ENCODE results near the gene FRMD4B.

FRMD4B gene

GRCh38 chr3:69128509-69128908 lies 257.4 kb downstream of the FRMD4B start:
- no peak for DNase-seq (ENCODE audit: low read depth, low spot score)
- no peaks in the 10 kb centered on the region for H3K36me3 ChIP-seq (ENCODE audit: insufficient read depth, low read length)

GRCh38 chr3:69126999-69127398 lies 258.9 kb downstream of the FRMD4B start:
- no peak overlapping the region for H3K9ac ChIP-seq (ENCODE audit: insufficient read length)
- no peaks in the 10 kb centered on the region for H3K36me3 ChIP-seq (ENCODE audit: insufficient read depth, low read length)
- no peak overlapping the region for H3K4me3 ChIP-seq
- TF ChIP-seq FOXP2 (optimal IDR thresholded peaks at IDR 0.05; ENCODE audit: control extremely low read depth, extremely low read length, insufficient read depth), result no peak
- no peak for TF ChIP-seq POLR2AphosphoS5 (IDR thresholded peaks at IDR 0.05; ENCODE audit: borderline replicate concordance, low read depth, low read length)
- TF ChIP-seq EZH2 (IDR thresholded peaks at IDR 0.05), result no peak
- H3K27ac ChIP-seq, result no peak overlapping the region
- no peak for DNase-seq (ENCODE audit: low read depth, low spot score)
- no peaks in the 10 kb centered on the region for H3K9me3 ChIP-seq (ENCODE audit: low read depth, low read length)

More at GRCh38 chr3:69128509-69128908, 257.4 kb downstream of the FRMD4B start:
- no peak overlapping the region for H3K9ac ChIP-seq (ENCODE audit: insufficient read length)
- H3K27ac ChIP-seq, result no peak overlapping the region
- H3K9me3 ChIP-seq (ENCODE audit: low read depth, low read length), result no peaks in the 10 kb centered on the region
- TF ChIP-seq EZH2 (IDR thresholded peaks at IDR 0.05), result no peak
- TF ChIP-seq FOXP2 (optimal IDR thresholded peaks at IDR 0.05; ENCODE audit: control extremely low read depth, extremely low read length, insufficient read depth), result no peak
- TF ChIP-seq POLR2AphosphoS5 (IDR thresholded peaks at IDR 0.05; ENCODE audit: borderline replicate concordance, low read depth, low read length), result no peak
- no peak overlapping the region for H3K4me3 ChIP-seq

- TF ChIP-seq EZH2 (IDR thresholded peaks at IDR 0.05) (no peak), POLR2AphosphoS5 (IDR thresholded peaks at IDR 0.05; ENCODE audit: borderline replicate concordance, low read depth, low read length) (no peak), FOXP2 (optimal IDR thresholded peaks at IDR 0.05; ENCODE audit: control extremely low read depth, extremely low read length, insufficient read depth) (no peak)
- Histone ChIP-seq H3K4me3 (no peak overlapping the region), H3K36me3 (ENCODE audit: insufficient read depth, low read length) (no peaks in the 10 kb centered on the region), H3K27ac (no peak overlapping the region), H3K9me3 (ENCODE audit: low read depth, low read length) (no peaks in the 10 kb centered on the region), H3K9ac (ENCODE audit: insufficient read length) (no peak overlapping the region)
- no peak for DNase-seq (ENCODE audit: low read depth, low spot score)
These were observed 259.7 kb downstream of the FRMD4B start for GRCh38 chr3:69126216-69126615.

GRCh38 chr3:69122403-69122802 lies 263.5 kb downstream of the FRMD4B start, which contains the start of gene LMOD3:
TSS of gene LMOD3 (minus strand) at chr3:69122595. CDS start at chr3:69122386, 209 bp downstream.
- DNase-seq (ENCODE audit: low read depth, low spot score), result no peak
- Histone ChIP-seq H3K9me3 (ENCODE audit: low read depth, low read length) (no peaks in the 10 kb centered on the region), H3K36me3 (ENCODE audit: insufficient read depth, low read length) (no peaks in the 10 kb centered on the region), H3K4me3 (no peak within 1 kb of the TSS), H3K9ac (ENCODE audit: insufficient read length) (no peak within 1 kb of the TSS), H3K27ac (no peak within 1 kb of the TSS)
- TF ChIP-seq POLR2AphosphoS5 (IDR thresholded peaks at IDR 0.05; ENCODE audit: borderline replicate concordance, low read depth, low read length) (no peak), EZH2 (IDR thresholded peaks at IDR 0.05) (no peak), FOXP2 (optimal IDR thresholded peaks at IDR 0.05; ENCODE audit: control extremely low read depth, extremely low read length, insufficient read depth) (no peak)

- Histone ChIP-seq H3K27ac (no peak overlapping the region), H3K4me3 (no peak overlapping the region), H3K9me3 (ENCODE audit: low read depth, low read length) (no peaks in the 10 kb centered on the region), H3K36me3 (ENCODE audit: insufficient read depth, low read length) (no peaks in the 10 kb centered on the region), H3K9ac (ENCODE audit: insufficient read length) (no peak overlapping the region)
- TF ChIP-seq POLR2AphosphoS5 (IDR thresholded peaks at IDR 0.05; ENCODE audit: borderline replicate concordance, low read depth, low read length) (no peak), EZH2 (IDR thresholded peaks at IDR 0.05) (no peak), FOXP2 (optimal IDR thresholded peaks at IDR 0.05; ENCODE audit: control extremely low read depth, extremely low read length, insufficient read depth) (no peak)
- DNase-seq (ENCODE audit: low read depth, low spot score), result no peak
These were observed 263.9 kb downstream of the FRMD4B start for GRCh38 chr3:69121950-69122349.

GRCh38 chr3:69121513-69121912 lies 264.4 kb downstream of the FRMD4B start:
- TF ChIP-seq POLR2AphosphoS5 (IDR thresholded peaks at IDR 0.05; ENCODE audit: borderline replicate concordance, low read depth, low read length), result no peak
- no peak for TF ChIP-seq EZH2 (IDR thresholded peaks at IDR 0.05)
- no peak for TF ChIP-seq FOXP2 (optimal IDR thresholded peaks at IDR 0.05; ENCODE audit: control extremely low read depth, extremely low read length, insufficient read depth)
- H3K9me3 ChIP-seq (ENCODE audit: low read depth, low read length), result no peaks in the 10 kb centered on the region
- DNase-seq (ENCODE audit: low read depth, low spot score), result no peak
- no peaks in the 10 kb centered on the region for H3K36me3 ChIP-seq (ENCODE audit: insufficient read depth, low read length)
- H3K27ac ChIP-seq, result no peak overlapping the region
- H3K4me3 ChIP-seq, result no peak overlapping the region
- no peak overlapping the region for H3K9ac ChIP-seq (ENCODE audit: insufficient read length)

GRCh38 chr3:69120879-69121464 lies 264.9 kb downstream of the FRMD4B start:
- peak; percentile 35 for DNase-seq (ENCODE audit: low read depth, low spot score)
- Histone ChIP-seq H3K9ac (ENCODE audit: insufficient read length) (no peak overlapping the region), H3K9me3 (ENCODE audit: low read depth, low read length) (no peaks in the 10 kb centered on the region), H3K4me3 (no peak overlapping the region), H3K36me3 (ENCODE audit: insufficient read depth, low read length) (no peaks in the 10 kb centered on the region), H3K27ac (no peak overlapping the region)
- TF ChIP-seq FOXP2 (optimal IDR thresholded peaks at IDR 0.05; ENCODE audit: control extremely low read depth, extremely low read length, insufficient read depth), result no peak
- no peak for TF ChIP-seq EZH2 (IDR thresholded peaks at IDR 0.05)
- TF ChIP-seq POLR2AphosphoS5 (IDR thresholded peaks at IDR 0.05; ENCODE audit: borderline replicate concordance, low read depth, low read length), result no peak

Data from SK-N-MC (cell line).